ENCODE data around the gene EBF3. TPM values are rescaled to one million over a fixed set of nuclear protein-coding genes. Genes with fewer than 3 reads are reported as not detected.

Gene EBF3
- total RNA-seq, 1 experiment from 2014 or later, result 0.12 TPM

DNA sequence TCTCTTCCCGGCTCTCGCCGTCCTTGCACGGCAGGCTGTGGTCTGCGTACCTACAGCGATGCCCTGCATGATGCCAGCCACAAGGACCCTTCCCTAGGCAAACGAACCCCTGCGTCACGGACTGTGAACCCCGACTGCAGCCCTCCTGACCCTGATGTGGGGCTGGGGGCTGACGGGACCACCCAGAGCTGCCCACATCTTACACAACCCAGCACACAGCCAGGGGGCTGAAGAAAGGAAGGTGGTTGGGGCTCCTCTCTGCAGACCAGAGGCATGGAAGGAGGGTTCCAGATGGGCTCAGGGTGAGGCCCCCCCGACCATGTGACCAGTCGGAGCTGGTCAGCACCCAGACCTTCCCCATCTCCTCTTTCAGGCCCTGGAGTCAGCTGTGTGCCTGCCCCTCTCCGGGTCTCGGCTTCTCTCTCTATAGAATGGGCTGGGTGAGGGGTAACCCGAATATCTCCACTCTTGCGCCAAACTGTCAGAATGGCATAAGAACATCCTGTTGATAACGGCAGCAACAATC, 41.4 kb downstream of the EBF3 start:
- Histone ChIP-seq H3K9ac (ENCODE audit: low read length) (no peak overlapping the region), H3K9me2 (ENCODE audit: insufficient read depth) (no peaks in the 10 kb centered on the region), H3K4me2 (ENCODE audit: low read length) (no peak overlapping the region), H3K9me3 (ENCODE audit: control insufficient read depth in 1 of 2, insufficient read depth in 1 of 2, low read depth in 1 of 2, low read length in 2 of 2) (no peaks in the 10 kb centered on the region), H3K4me1 (ENCODE audit: control insufficient read depth in 1 of 2, insufficient read depth in 2 of 2, low read length in 2 of 2) (no peaks in the 10 kb centered on the region), H3K4me3 (replicated peaks in 1 of 2; ENCODE audit: low read depth in 1 of 2, low read length in 2 of 2) (no peak overlapping the region), H3K27me3 (ENCODE audit: insufficient read depth, low read length) (no peaks in the 10 kb centered on the region), H3K79me2 (ENCODE audit: insufficient read depth, low read length) (no peaks in the 10 kb centered on the region), H2AFZ (ENCODE audit: low read depth, low read length, poor library complexity, severe bottlenecking) (no peak overlapping the region), H3K27ac (ENCODE audit: low read depth, low read length) (no peak overlapping the region), H4K20me1 (ENCODE audit: insufficient read depth) (no peaks in the 10 kb centered on the region), H3K36me3 (ENCODE audit: control insufficient read depth in 1 of 2, insufficient read depth in 2 of 2, low read length in 2 of 2) (no peaks in the 10 kb centered on the region)
- intact Hi-C loops (cut with micrococcal nuclease), result no loop called here
- ChIA-PET RAD21 (ENCODE audit: low non-redundant PET in 1 of 2, low total read pairs in 2 of 2, uncharacterized antibody in 2 of 2, unreplicated experiment in 2 of 2) (no interaction called here), CTCF (no interaction called here), POLR2A (no interaction called here)
- BruUV-seq (replicated peaks), result no TSS peak
- no peak for DNase-seq (ENCODE audit: low read depth, low spot score)
- TF ChIP-seq CEBPB (IDR thresholded peaks at IDR 0.05; ENCODE audit: low read depth), result no peak
- TF ChIP-seq SP1 (IDR thresholded peaks at IDR 0.05; ENCODE audit: low read depth), result no peak
- ATAC-seq, result no peak

- Histone ChIP-seq H3K4me2 (ENCODE audit: low read length) (no peak overlapping the region), H3K27me3 (ENCODE audit: insufficient read depth, low read length) (no peaks in the 10 kb centered on the region), H2AFZ (ENCODE audit: low read depth, low read length, poor library complexity, severe bottlenecking) (no peak overlapping the region), H3K36me3 (ENCODE audit: control insufficient read depth in 1 of 2, insufficient read depth in 2 of 2, low read length in 2 of 2) (no peaks in the 10 kb centered on the region), H3K9ac (ENCODE audit: low read length) (no peak overlapping the region), H3K27ac (ENCODE audit: low read depth, low read length) (no peak overlapping the region), H3K4me3 (replicated peaks in 1 of 2; ENCODE audit: low read depth in 1 of 2, low read length in 2 of 2) (no peak overlapping the region), H3K4me1 (ENCODE audit: control insufficient read depth in 1 of 2, insufficient read depth in 2 of 2, low read length in 2 of 2) (no peaks in the 10 kb centered on the region), H3K9me2 (ENCODE audit: insufficient read depth) (no peaks in the 10 kb centered on the region), H3K9me3 (ENCODE audit: control insufficient read depth in 1 of 2, insufficient read depth in 1 of 2, low read depth in 1 of 2, low read length in 2 of 2) (no peaks in the 10 kb centered on the region), H4K20me1 (ENCODE audit: insufficient read depth) (no peaks in the 10 kb centered on the region), H3K79me2 (ENCODE audit: insufficient read depth, low read length) (no peaks in the 10 kb centered on the region)
- ATAC-seq (no peak), DNase-seq (ENCODE audit: low read depth, low spot score) (no peak)
- ChIA-PET CTCF (no interaction called here), POLR2A (no interaction called here), RAD21 (ENCODE audit: low non-redundant PET in 1 of 2, low total read pairs in 2 of 2, uncharacterized antibody in 2 of 2, unreplicated experiment in 2 of 2) (no interaction called here)
- intact Hi-C loops (cut with micrococcal nuclease), result no loop called here
- no TSS peak for BruUV-seq (replicated peaks)
- TF ChIP-seq POLR2AphosphoS5 (IDR thresholded peaks at IDR 0.05; ENCODE audit: low read depth, low read length) (no peak), EGR1 (IDR thresholded peaks at IDR 0.05; ENCODE audit: low read depth) (no peak), SP1 (IDR thresholded peaks at IDR 0.05; ENCODE audit: low read depth) (no peak), TCF7L2 (IDR thresholded peaks at IDR 0.05; ENCODE audit: borderline replicate concordance, extremely low read depth, insufficient read depth, insufficient read length) (no peak), RAD21 (IDR thresholded peaks at IDR 0.05; ENCODE audit: low read depth) (no peak), ZBTB33 (IDR thresholded peaks at IDR 0.05; ENCODE audit: extremely low read depth, insufficient replicate concordance, low read length) (no peak), ELF1 (IDR thresholded peaks at IDR 0.05; ENCODE audit: borderline replicate concordance, low read depth) (no peak), SIN3A (IDR thresholded peaks at IDR 0.05; ENCODE audit: low read depth) (no peak)
- TF ChIP-seq, protein P1, sequence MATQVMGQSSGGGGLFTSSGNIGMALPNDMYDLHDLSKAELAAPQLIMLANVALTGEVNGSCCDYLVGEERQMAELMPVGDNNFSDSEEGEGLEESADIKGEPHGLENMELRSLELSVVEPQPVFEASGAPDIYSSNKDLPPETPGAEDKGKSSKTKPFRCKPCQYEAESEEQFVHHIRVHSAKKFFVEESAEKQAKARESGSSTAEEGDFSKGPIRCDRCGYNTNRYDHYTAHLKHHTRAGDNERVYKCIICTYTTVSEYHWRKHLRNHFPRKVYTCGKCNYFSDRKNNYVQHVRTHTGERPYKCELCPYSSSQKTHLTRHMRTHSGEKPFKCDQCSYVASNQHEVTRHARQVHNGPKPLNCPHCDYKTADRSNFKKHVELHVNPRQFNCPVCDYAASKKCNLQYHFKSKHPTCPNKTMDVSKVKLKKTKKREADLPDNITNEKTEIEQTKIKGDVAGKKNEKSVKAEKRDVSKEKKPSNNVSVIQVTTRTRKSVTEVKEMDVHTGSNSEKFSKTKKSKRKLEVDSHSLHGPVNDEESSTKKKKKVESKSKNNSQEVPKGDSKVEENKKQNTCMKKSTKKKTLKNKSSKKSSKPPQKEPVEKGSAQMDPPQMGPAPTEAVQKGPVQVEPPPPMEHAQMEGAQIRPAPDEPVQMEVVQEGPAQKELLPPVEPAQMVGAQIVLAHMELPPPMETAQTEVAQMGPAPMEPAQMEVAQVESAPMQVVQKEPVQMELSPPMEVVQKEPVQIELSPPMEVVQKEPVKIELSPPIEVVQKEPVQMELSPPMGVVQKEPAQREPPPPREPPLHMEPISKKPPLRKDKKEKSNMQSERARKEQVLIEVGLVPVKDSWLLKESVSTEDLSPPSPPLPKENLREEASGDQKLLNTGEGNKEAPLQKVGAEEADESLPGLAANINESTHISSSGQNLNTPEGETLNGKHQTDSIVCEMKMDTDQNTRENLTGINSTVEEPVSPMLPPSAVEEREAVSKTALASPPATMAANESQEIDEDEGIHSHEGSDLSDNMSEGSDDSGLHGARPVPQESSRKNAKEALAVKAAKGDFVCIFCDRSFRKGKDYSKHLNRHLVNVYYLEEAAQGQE (IDR thresholded peaks at IDR 0.05; ENCODE audit: low read depth), result no peak
- TF ChIP-seq, protein P2, sequence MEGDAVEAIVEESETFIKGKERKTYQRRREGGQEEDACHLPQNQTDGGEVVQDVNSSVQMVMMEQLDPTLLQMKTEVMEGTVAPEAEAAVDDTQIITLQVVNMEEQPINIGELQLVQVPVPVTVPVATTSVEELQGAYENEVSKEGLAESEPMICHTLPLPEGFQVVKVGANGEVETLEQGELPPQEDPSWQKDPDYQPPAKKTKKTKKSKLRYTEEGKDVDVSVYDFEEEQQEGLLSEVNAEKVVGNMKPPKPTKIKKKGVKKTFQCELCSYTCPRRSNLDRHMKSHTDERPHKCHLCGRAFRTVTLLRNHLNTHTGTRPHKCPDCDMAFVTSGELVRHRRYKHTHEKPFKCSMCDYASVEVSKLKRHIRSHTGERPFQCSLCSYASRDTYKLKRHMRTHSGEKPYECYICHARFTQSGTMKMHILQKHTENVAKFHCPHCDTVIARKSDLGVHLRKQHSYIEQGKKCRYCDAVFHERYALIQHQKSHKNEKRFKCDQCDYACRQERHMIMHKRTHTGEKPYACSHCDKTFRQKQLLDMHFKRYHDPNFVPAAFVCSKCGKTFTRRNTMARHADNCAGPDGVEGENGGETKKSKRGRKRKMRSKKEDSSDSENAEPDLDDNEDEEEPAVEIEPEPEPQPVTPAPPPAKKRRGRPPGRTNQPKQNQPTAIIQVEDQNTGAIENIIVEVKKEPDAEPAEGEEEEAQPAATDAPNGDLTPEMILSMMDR (IDR thresholded peaks at IDR 0.05 in 2 of 3, conservative IDR thresholded peaks at IDR 0.05 in 1 of 3; ENCODE audit: borderline replicate concordance in 1 of 3, insufficient read depth in 1 of 3, low read depth in 2 of 3, low read length in 2 of 3), result no peak
Observed at GRCh38 chr10:129921801-129922597, 42.1 kb downstream of the EBF3 start.

All from HCT116 (cell line).